Measurements from ENCODE around the gene ZFHX3.

Gene ZFHX3

DNA sequence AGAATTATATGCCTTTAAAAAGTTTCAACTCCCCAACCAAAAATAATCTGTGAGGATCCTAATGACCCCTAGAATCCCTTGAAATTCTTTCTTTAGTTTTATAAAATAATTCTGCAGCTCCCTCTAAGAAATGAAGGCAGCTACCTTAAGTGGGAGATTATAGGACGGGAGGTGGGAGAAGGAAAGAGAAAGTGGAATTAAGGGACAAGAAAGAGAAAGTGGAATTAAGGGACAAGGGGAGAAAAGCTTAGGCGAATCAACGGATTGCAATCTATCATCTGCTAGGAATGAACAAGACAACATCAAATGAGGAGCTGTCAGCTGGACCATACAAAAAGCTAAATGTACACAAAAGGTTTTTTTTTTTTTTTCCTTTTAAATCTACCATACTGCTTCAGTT, 262.0 kb downstream of the ZFHX3 start:
- no peak for DNase-seq

- DNase-seq, result no peak
These were observed 262.8 kb downstream of the ZFHX3 start for GRCh38 chr16:72785171-72785570.

- no peak for DNase-seq
These were observed 264.1 kb downstream of the ZFHX3 start for GRCh38 chr16:72783716-72784318.

- no peak for DNase-seq
These were observed 278.1 kb downstream of the ZFHX3 start for GRCh38 chr16:72769876-72770275.

DNA sequence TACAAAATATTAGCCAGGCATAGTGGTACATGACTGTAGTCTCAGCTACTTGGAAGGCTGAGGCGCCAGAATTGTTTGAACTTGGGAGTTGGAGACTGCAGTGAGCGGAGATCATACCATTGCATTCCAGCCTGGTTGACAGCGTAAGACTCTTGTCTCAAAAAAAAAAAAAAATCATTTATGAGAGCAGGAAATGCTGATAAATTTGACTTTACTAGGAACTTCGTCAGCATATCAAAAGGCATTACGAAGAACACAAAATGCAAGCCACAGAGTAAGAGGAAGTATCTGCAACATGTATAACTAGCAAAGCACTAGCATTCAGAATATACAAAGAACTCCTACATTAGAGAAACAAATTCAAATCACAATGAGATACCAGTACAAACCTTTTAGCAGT, 279.3 kb downstream of the ZFHX3 start:
- DNase-seq, result no peak

- no peak for DNase-seq
These were observed 281.4 kb downstream of the ZFHX3 start for GRCh38 chr16:72766506-72766905.

DNA sequence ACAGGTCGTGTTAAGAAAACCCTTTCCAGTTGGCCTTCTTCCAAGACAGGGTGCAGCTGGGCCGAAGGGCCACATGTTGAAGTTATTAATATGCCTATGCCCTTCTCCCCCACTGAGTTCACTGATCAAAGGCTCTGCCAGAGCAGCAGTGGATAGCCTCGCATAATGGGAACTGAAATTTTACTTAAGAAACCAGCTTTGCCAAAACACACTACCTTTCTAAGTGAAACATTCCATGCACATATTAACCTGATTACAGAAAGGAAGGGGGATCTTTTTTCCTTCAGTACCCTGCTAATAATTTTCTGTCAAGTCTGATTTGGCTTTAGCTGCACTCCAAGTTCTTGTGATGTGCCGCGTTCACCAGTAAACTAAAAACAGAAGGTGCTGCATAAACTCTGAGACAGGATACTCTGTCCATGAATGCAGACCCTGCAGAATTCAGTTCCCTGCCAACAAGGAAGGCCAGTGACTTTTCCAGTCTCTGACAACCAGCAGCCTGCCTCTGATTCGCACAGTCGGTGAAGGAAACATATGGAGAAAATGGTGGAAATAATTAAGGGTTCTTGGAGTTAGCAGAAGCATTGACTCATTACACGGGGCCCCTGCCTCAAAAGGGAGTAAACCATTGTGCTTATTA, 283.8 kb downstream of the ZFHX3 start:
- DNase-seq, result no peak

DNA sequence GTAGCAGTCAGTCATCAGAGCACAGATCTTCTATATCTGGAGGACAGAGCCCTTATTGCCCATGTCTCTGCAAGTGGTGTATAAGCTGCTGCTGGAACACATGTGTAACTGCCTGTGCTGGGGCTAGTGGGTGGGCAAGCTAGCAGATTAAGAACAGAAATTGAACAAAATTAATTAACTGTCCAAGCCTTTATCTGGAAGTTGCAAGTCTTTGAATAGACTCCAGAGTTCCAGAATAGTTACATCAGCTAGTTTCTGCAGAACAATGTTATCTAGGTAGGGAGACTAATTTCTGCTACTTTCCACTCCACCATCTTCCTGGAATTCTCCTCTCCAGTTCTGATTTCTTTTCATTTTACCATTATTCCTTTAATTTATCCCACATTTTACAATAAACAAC, 287.3 kb downstream of the ZFHX3 start:
- DNase-seq, result no peak

DNA sequence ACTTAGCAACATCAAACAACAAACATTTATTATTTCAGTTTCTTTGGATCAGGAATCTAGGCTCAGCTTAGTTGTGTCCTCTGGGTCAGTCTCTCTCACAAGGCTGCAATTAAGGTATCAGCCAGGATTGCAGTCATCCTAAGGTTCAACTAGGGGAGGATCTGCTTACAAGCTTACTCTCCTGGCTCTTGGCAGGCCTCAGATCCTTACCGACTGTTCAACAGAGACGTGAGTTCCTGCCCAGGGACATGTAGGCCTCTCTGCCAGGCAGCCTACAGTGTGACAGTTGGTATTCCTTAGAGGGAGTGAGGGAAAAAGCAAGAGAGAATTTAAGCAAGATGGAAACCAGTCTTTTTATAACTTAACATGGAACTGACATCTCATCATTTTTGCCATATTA, 294.0 kb downstream of the ZFHX3 start:
- no peak for DNase-seq

GRCh38 chr16:72752004-72752695, 295.8 kb downstream of the ZFHX3 start:
- DNase-seq, result no peak

DNA sequence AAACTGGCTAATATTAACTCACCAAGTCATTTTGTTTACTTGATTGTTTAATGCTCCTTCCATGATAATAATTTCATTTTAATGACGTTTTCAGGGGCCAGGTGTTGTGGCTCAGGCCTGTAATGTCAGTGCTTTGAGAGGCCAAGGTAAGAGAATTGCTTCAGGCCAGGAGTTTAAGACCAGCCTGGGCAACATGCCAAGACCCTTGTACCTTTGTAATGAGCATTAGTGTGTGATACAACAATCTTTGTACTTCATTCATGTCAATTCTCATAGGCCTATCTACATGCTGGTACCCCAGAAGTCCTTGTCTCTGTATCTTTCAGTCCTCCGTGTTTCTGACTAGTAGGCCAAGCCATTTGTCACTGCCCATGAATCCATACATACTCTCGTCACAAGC, 296.9 kb downstream of the ZFHX3 start:
- no peak for DNase-seq

DNA sequence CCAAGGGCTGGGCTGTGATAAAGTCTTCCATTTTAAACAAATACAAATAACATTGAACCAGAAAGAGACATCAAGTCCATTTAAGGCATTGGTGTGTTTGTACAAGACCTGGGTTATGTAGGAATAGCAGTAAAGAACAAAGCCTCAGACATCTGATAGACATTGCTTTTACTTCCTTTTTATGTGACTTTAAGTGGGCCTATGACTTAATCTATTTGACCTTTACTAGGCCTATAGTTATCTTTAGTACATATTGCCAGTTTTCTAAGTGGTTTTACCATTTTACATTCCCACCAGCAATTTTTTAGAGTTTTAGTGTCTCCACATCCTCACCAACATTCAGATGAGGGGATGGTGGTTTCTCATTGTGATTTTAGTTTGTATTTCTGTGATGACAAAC, 298.8 kb downstream of the ZFHX3 start:
- no peak for DNase-seq

DNA sequence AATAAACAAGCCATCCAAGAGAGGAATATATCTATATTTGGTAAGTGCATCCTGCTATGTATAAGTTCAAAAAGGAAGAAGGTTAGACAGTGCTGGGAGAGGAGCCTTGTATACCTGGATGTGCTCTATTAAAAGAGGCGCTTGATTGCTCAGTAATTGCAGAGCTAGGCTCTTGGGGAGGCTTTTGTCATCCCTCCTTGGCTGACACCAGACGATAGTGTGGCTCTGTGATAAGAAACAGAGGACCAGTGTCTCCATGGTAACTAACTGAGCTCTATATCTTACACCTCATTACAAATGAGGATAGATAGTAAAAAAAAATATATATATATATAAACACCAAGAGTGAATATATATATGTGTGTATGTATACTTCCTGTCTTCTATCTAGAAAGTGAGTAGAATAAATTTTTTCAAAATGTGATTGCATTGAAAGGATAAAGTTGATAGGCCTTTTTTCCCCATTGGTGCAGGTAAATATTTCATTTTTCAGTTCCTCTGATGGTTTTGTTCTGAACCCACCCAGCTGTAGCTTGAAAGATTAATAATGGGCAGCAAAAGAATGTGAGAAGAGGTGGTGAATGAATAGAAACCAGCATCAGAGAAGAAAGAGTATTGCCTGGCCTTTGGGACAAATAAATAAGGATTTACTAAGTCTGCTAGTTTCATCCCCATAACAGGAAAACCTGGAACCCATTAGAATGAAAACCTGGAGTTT, 303.7 kb downstream of the ZFHX3 start:
- no peak for DNase-seq

GRCh38 chr16:72743011-72743761, 304.7 kb downstream of the ZFHX3 start:
- DNase-seq, result no peak

GRCh38 chr16:72740347-72740746, 307.6 kb downstream of the ZFHX3 start:
- DNase-seq, result no peak

DNA sequence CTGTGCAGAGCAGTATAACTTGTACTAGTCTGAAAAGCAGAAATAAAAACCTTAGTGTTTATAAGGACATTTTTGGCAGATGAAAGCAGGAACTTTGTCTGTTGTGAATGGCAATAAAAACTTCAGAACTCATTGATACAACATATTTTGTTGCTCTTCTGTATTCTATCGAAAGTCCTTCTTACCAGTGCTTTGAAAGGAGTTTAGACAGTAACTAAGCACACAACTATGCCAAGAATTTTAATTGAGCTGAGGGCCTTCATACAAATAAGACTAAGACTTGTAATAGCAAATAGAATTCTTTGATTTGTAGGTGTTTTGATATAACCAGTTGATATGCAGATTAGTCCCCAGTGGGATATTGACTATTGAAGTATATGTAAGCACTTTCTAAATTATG, 308.4 kb downstream of the ZFHX3 start:
- no peak for DNase-seq

DNA sequence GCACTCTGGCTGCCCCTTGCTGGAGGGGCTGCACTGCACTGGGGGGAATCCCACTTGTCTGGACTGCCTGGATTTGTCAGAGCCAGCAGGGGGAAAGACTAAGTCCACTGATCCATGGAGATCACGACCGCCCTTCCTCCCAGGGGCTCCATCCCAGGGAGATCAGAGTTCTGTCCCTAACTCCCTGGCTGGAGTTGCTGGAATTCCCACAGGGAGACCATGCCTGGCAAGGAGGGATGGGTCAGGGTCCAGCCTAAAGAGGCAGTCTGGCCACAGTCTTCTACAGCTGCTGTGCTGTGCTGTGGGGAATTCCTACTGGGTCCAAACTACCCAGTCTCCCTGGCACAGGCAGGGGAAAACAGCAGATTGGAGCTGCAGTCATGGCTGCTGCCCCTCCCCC, 311.9 kb downstream of the ZFHX3 start:
- no peak for DNase-seq
